ENCODE data around the gene GLTPD2. TPM values are rescaled to one million over a fixed set of nuclear protein-coding genes. Genes with fewer than 3 reads are reported as not detected.
A peak's percentile ranks its signal among the peaks of the same experiment; 100 is the strongest.

The GLTPD2 gene
- 0.18 TPM for polyA plus RNA-seq (2013)

DNA sequence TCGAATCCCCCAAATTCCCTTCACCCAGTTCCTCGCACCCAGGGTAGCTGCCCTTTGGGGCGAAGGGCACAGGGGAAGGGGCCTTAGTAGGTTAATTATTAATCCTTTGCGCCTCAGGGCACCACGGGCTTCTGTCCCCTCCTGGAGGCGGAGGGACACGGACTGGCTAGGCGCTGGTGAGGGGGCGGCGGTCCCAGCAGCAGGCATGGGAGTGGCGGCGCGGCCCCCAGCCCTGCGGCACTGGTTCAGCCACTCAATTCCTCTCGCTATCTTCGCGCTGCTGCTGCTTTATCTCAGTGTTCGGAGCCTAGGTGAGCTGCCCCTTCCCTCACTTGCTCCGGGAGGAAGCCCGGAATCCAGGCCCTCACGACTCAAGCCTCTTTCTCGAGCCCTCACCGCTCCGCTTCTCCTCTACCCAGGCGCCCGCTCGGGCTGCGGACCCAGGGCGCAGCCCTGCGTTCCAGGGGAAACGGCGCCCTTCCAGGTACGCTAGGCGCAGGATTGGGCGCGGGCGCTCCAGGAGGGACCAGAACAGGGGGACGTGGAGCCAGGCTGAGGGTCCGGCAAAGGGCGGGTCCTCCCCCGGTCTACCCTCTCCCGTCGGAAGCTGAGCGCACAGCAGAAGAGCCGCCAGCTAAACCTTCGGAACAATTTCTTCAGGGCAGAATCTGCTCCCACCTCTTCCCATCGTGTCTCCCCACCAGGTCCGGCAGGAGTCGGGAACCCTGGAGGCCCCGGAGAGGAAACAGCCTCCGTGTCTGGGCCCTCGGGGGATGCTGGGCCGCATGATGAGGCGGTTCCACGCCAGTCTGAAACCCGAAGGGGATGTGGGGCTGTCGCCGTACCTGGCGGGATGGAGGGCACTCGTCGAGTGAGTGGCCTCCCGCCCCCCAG is at the start of gene GLTPD2:
TSS of gene GLTPD2 (plus strand) at position 158 of the 894 bp plus-strand sequence. CDS start at position 206, 48 bp downstream.
- H3K9me3 ChIP-seq (ENCODE audit: control extremely low read depth in 1 of 5, control insufficient read depth in 4 of 5, insufficient read depth in 2 of 5, low read depth in 1 of 5, low read length in 4 of 5): no peaks in the 10 kb centered on the region
- 22% methylated on average over 41 of the region's 62 CpGs for WGBS (ENCODE audit: insufficient coverage)
- no peak for DNase-seq
- H3K36me3 ChIP-seq (ENCODE audit: control insufficient read depth in 4 of 4, insufficient read depth in 4 of 4, low read length in 3 of 4): no peaks in the 10 kb centered on the region
- H3K4me3 ChIP-seq (ENCODE audit: control insufficient read depth in 1 of 7, extremely low read depth in 1 of 7, insufficient read depth in 4 of 7, low read depth in 2 of 7, low read length in 6 of 7): peak within 1 kb of the TSS; percentile 8 to 80 (median 63)
- ChIA-PET POLR2A (interaction anchor here (0.6 to 2.2 kb wide), 4 partner anchors 10 to 79 kb away, joined by 3 to 6 read pairs (median 4); partner anchors contain the start of genes ARRB2 and PLD2), CTCF (interaction anchor here (0.8 to 5.9 kb wide), 24 partner anchors 9 to 151 kb away, joined by 3 to 40 read pairs (median 4); partner anchors contain the start of genes MED11, RNF167 and SLC25A11)
- peaks cover 0 to 39% (median 30%) of the 10 kb centered on the region in 4 experiments for H3K4me1 ChIP-seq (ENCODE audit: control extremely low read depth in 1 of 4, control insufficient read depth in 4 of 4, insufficient read depth in 4 of 4, low read length in 3 of 4)
- no peak within 1 kb of the TSS for H3K27ac ChIP-seq (ENCODE audit: insufficient read depth in 1 of 2, low read depth in 1 of 2, low read length in 2 of 2, poor library complexity in 1 of 2, severe bottlenecking in 2 of 2)
- peaks cover 2 to 60% (median 33%) of the 10 kb centered on the region in 5 experiments for H3K27me3 ChIP-seq (replicated peaks in 2 of 5; ENCODE audit: control insufficient read depth in 4 of 5, insufficient read depth in 5 of 5, low read length in 4 of 5)

DNA sequence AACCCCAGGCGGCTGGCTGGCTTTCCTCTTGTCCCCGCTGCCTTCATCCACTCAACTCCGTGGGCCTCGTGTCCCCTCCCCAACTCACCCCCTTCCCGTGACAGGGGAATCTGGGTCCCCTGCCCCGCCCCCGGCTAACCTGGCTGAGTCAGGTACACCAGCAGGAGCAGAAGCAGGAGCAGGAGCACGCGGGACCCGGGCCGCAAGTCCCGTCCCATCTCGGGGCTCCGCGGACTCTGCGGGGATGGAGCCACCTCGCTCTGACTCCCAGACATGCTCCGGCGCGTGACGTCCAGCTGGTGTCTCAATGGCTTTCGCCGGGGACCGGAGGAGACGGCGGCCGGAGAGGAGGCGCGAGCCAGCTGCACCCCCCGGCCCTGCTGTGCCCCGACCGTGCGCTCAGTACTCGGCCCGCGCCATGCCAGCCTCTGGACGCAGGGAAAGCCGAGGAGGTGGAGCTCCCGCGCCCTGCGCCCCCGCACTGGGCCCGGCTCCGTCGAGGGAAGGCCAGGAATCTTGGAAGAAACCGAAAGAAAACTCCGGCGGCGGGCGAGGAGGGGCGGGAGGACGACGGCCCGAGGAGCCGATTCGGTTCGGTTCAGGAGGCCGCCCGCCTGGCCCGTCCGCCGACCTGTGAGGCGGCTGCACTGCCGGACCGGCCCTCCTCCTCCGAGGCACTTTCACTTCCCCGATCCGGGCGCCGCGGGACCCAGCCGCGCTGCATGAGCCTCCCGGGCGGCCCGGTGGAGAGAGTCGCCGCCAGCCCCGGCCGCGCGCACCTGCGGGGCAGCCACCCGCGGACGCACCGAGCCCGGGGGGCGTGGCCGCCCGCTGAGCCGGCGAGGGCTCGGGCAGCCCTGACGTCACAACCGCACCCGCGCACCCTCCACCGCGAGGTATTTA is 49.4 kb upstream of the GLTPD2 start, which contains the start of the genes CXCL16 and ZMYND15:
TSS of gene CXCL16 (minus strand) at position 807 of the 903 bp plus-strand sequence. CDS start at position 218, 589 bp downstream.
TSS of gene ZMYND15 (plus strand) at position 712 of the 903 bp plus-strand sequence. CDS start 716 bp downstream, outside the sequence.
- Histone ChIP-seq H3K27ac (ENCODE audit: insufficient read depth in 1 of 2, low read depth in 1 of 2, low read length in 2 of 2, poor library complexity in 1 of 2, severe bottlenecking in 2 of 2) (no peak within 1 kb of the TSS), H3K4me1 (ENCODE audit: control extremely low read depth in 1 of 4, control insufficient read depth in 4 of 4, insufficient read depth in 4 of 4, low read length in 3 of 4) (peaks cover 0 to 22% (median 19%) of the 10 kb centered on the region in 4 experiments), H3K27me3 (replicated peaks in 2 of 5; ENCODE audit: control insufficient read depth in 4 of 5, insufficient read depth in 5 of 5, low read length in 4 of 5) (peaks cover 0 to 62% (median 26%) of the 10 kb centered on the region in 5 experiments), H3K9me3 (ENCODE audit: control extremely low read depth in 1 of 5, control insufficient read depth in 4 of 5, insufficient read depth in 2 of 5, low read depth in 1 of 5, low read length in 4 of 5) (no peaks in the 10 kb centered on the region), H3K36me3 (ENCODE audit: control insufficient read depth in 4 of 4, insufficient read depth in 4 of 4, low read length in 3 of 4) (no peaks in the 10 kb centered on the region), H3K4me3 (ENCODE audit: control insufficient read depth in 1 of 7, extremely low read depth in 1 of 7, insufficient read depth in 4 of 7, low read depth in 2 of 7, low read length in 6 of 7) (peak within 1 kb of the TSS; percentile 50 to 82 (median 65))
- DNase-seq: peak in 1 of 3 donors; percentile 54
- CTCF ChIA-PET: no interaction called here
- 0% methylated on average over 82 of the region's 100 CpGs for WGBS (ENCODE audit: insufficient coverage)
- POLR2A ChIA-PET: no interaction called here

DNA sequence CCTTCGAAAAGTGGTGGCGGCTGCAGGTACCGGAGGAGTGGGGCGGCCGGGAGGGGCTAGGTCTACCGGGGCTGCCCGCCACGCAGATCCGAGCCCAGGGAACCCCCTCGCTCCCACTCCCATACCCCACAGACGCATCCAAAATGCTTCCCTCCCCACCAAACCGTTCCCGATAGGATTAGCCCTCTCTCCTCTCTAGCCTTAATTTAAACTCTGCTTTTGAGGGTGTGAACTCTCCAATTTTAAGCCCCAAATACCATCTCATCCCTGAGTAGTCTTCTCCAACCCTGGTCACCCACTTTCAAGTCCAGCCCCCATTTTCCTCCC is 48.8 kb upstream of the GLTPD2 start:
- no peaks in the 10 kb centered on the region for H3K9me3 ChIP-seq (ENCODE audit: control extremely low read depth in 1 of 5, control insufficient read depth in 4 of 5, insufficient read depth in 2 of 5, low read depth in 1 of 5, low read length in 4 of 5)
- 23% methylated on average over 13 of the region's 13 CpGs for WGBS (ENCODE audit: insufficient coverage)
- H3K27me3 ChIP-seq (replicated peaks in 2 of 5; ENCODE audit: control insufficient read depth in 4 of 5, insufficient read depth in 5 of 5, low read length in 4 of 5): peaks cover 0 to 68% (median 31%) of the 10 kb centered on the region in 5 experiments
- peak overlapping the region; percentile 20 to 82 (median 65) for H3K4me3 ChIP-seq (ENCODE audit: control insufficient read depth in 1 of 7, extremely low read depth in 1 of 7, insufficient read depth in 4 of 7, low read depth in 2 of 7, low read length in 6 of 7)
- H3K4me1 ChIP-seq (ENCODE audit: control extremely low read depth in 1 of 4, control insufficient read depth in 4 of 4, insufficient read depth in 4 of 4, low read length in 3 of 4): peaks cover 0 to 24% (median 22%) of the 10 kb centered on the region in 4 experiments
- CTCF ChIA-PET: no interaction called here
- DNase-seq: no peak
- POLR2A ChIA-PET: no interaction called here
- H3K36me3 ChIP-seq (ENCODE audit: control insufficient read depth in 4 of 4, insufficient read depth in 4 of 4, low read length in 3 of 4): no peaks in the 10 kb centered on the region
- H3K27ac ChIP-seq (ENCODE audit: insufficient read depth in 1 of 2, low read depth in 1 of 2, low read length in 2 of 2, poor library complexity in 1 of 2, severe bottlenecking in 2 of 2): no peak overlapping the region

DNA sequence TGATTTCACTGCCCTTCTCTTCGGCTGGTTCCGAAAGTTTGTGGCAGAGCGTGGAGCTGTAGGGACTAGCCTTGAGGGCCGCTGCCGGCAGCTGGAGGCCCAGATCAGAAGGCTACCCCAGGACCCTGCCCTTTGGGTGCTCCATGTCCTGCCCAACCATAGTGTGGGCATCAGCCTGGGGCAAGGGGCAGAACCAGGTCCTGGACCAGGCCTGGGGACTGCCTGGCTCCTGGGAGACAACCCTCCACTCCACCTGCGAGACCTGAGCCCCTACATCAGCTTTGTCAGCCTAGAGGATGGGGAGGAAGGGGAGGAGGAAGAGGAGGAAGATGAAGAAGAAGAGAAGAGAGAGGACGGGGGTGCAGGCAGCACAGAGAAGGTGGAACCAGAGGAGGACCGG is 48.2 kb upstream of the GLTPD2 start:
- ChIA-PET CTCF (no interaction called here), POLR2A (no interaction called here)
- Histone ChIP-seq H3K36me3 (ENCODE audit: control insufficient read depth in 4 of 4, insufficient read depth in 4 of 4, low read length in 3 of 4) (no peaks in the 10 kb centered on the region), H3K27ac (ENCODE audit: insufficient read depth in 1 of 2, low read depth in 1 of 2, low read length in 2 of 2, poor library complexity in 1 of 2, severe bottlenecking in 2 of 2) (no peak overlapping the region), H3K27me3 (replicated peaks in 2 of 5; ENCODE audit: control insufficient read depth in 4 of 5, insufficient read depth in 5 of 5, low read length in 4 of 5) (peaks cover 0 to 73% (median 35%) of the 10 kb centered on the region in 5 experiments), H3K9me3 (ENCODE audit: control extremely low read depth in 1 of 5, control insufficient read depth in 4 of 5, insufficient read depth in 2 of 5, low read depth in 1 of 5, low read length in 4 of 5) (no peaks in the 10 kb centered on the region), H3K4me3 (ENCODE audit: control insufficient read depth in 1 of 7, extremely low read depth in 1 of 7, insufficient read depth in 4 of 7, low read depth in 2 of 7, low read length in 6 of 7) (no peak overlapping the region), H3K4me1 (ENCODE audit: control extremely low read depth in 1 of 4, control insufficient read depth in 4 of 4, insufficient read depth in 4 of 4, low read length in 3 of 4) (peaks cover 0 to 29% (median 25%) of the 10 kb centered on the region in 4 experiments)
- 97% methylated on average over 7 of the region's 8 CpGs for WGBS (ENCODE audit: insufficient coverage)
- no peak for DNase-seq

DNA sequence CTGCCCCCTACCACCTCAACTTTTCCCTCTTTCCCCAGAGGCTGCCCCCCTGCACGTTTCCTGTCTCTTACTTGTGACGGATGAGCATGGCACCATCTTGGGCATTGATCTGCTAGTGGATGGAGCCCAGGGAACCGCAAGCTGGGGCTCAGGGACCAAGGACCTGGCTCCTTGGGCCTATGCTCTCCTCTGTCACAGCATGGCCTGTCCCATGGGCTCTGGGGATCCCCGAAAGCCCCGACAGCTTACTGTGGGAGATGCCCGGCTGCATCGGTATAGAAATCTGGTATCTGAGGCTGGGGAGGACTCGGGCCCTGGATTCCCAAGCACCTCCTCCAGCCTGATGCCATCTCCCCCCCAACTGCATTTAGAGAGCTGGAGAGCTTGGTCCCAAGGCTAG is 47.2 kb upstream of the GLTPD2 start:
- POLR2A ChIA-PET: no interaction called here
- Histone ChIP-seq H3K9me3 (ENCODE audit: control extremely low read depth in 1 of 5, control insufficient read depth in 4 of 5, insufficient read depth in 2 of 5, low read depth in 1 of 5, low read length in 4 of 5) (no peaks in the 10 kb centered on the region), H3K4me1 (ENCODE audit: control extremely low read depth in 1 of 4, control insufficient read depth in 4 of 4, insufficient read depth in 4 of 4, low read length in 3 of 4) (peaks cover 0 to 29% (median 20%) of the 10 kb centered on the region in 4 experiments), H3K27me3 (replicated peaks in 2 of 5; ENCODE audit: control insufficient read depth in 4 of 5, insufficient read depth in 5 of 5, low read length in 4 of 5) (peaks cover 0 to 68% (median 38%) of the 10 kb centered on the region in 5 experiments), H3K4me3 (ENCODE audit: control insufficient read depth in 1 of 7, extremely low read depth in 1 of 7, insufficient read depth in 4 of 7, low read depth in 2 of 7, low read length in 6 of 7) (no peak overlapping the region), H3K27ac (ENCODE audit: insufficient read depth in 1 of 2, low read depth in 1 of 2, low read length in 2 of 2, poor library complexity in 1 of 2, severe bottlenecking in 2 of 2) (no peak overlapping the region), H3K36me3 (ENCODE audit: control insufficient read depth in 4 of 4, insufficient read depth in 4 of 4, low read length in 3 of 4) (no peaks in the 10 kb centered on the region)
- CTCF ChIA-PET: interaction anchor here (0.9 kb wide), 1 partner anchor 9 kb away, joined by 4 read pairs; no protein-coding TSS in a partner anchor
- no peak for DNase-seq
- 97% methylated on average over 7 of the region's 8 CpGs for WGBS (ENCODE audit: insufficient coverage)

DNA sequence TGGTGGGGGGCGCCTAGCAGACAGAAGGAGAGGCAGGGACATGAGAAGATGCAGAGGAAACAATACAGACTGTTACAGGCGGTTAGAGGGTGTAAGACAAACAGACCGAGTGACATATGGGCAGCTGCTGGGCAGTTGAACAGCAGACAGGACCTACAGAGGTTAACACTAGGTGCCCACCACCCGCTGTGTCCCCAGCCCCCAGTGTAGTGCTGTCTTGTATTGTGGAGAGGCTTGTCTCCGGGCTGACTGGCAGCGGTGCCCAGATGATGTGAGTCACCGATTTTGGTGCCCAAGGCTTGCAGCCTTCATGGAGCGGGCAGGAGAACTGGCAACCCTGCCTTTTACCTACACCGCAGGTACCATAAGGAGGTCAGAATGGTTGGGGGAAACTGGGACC is 46.6 kb upstream of the GLTPD2 start:
- Histone ChIP-seq H3K27me3 (replicated peaks in 2 of 5; ENCODE audit: control insufficient read depth in 4 of 5, insufficient read depth in 5 of 5, low read length in 4 of 5) (peaks cover 0 to 64% (median 39%) of the 10 kb centered on the region in 5 experiments), H3K27ac (ENCODE audit: insufficient read depth in 1 of 2, low read depth in 1 of 2, low read length in 2 of 2, poor library complexity in 1 of 2, severe bottlenecking in 2 of 2) (no peak overlapping the region), H3K4me3 (ENCODE audit: control insufficient read depth in 1 of 7, extremely low read depth in 1 of 7, insufficient read depth in 4 of 7, low read depth in 2 of 7, low read length in 6 of 7) (no peak overlapping the region), H3K36me3 (ENCODE audit: control insufficient read depth in 4 of 4, insufficient read depth in 4 of 4, low read length in 3 of 4) (no peaks in the 10 kb centered on the region), H3K4me1 (ENCODE audit: control extremely low read depth in 1 of 4, control insufficient read depth in 4 of 4, insufficient read depth in 4 of 4, low read length in 3 of 4) (peaks cover 0 to 29% (median 20%) of the 10 kb centered on the region in 4 experiments), H3K9me3 (ENCODE audit: control extremely low read depth in 1 of 5, control insufficient read depth in 4 of 5, insufficient read depth in 2 of 5, low read depth in 1 of 5, low read length in 4 of 5) (no peaks in the 10 kb centered on the region)
- DNase-seq: no peak
- ChIA-PET CTCF (interaction anchor here (0.9 kb wide), 1 partner anchor 9 kb away, joined by 4 read pairs; no protein-coding TSS in a partner anchor), POLR2A (no interaction called here)
- WGBS (ENCODE audit: insufficient coverage): 98% methylated on average over 9 of the region's 9 CpGs
